AG09309 (cell line): Measurements from ENCODE around the gene QSER1.

Experiments used
- DNase-seq: peaks from one replicate; pipeline ENCODE4 v3.0.0-alpha.2; 2010; ENCODE audit warnings: low read depth
- H3K4me3 ChIP-seq: 2 replicates; pipeline ENCODE4 v1.5.1; 2011; ENCODE audit warnings: mild to moderate bottlenecking, low read depth, low read length, moderate library complexity; ENCODE audit not compliant: control insufficient read depth
- TF ChIP-seq, protein P1 (sequence below): IDR thresholded peaks from 2 replicates; pipeline ENCODE4 v1.5.1; 2011; ENCODE audit warnings: mild to moderate bottlenecking, low read depth, low read length, inconsistent platforms; ENCODE audit not compliant: insufficient read depth, control insufficient read depth; ENCODE audit errors: missing control alignments

The QSER1 gene

GRCh38 chr11:32892355-32893092 lies at the start of gene QSER1:
Gene QSER1, plus strand, starts transcription at chr11:32892811. Its CDS starts 315 bp downstream, at chr11:32893126.
- DNase-seq = no peak
- peak within 1 kb of the TSS; percentile 95 for H3K4me3 ChIP-seq
- TF ChIP-seq, protein P1, sequence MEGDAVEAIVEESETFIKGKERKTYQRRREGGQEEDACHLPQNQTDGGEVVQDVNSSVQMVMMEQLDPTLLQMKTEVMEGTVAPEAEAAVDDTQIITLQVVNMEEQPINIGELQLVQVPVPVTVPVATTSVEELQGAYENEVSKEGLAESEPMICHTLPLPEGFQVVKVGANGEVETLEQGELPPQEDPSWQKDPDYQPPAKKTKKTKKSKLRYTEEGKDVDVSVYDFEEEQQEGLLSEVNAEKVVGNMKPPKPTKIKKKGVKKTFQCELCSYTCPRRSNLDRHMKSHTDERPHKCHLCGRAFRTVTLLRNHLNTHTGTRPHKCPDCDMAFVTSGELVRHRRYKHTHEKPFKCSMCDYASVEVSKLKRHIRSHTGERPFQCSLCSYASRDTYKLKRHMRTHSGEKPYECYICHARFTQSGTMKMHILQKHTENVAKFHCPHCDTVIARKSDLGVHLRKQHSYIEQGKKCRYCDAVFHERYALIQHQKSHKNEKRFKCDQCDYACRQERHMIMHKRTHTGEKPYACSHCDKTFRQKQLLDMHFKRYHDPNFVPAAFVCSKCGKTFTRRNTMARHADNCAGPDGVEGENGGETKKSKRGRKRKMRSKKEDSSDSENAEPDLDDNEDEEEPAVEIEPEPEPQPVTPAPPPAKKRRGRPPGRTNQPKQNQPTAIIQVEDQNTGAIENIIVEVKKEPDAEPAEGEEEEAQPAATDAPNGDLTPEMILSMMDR = no peak

GRCh38 chr11:32843544-32843943 lies 49.1 kb upstream of the QSER1 start:
- TF ChIP-seq, protein P1 = no peak
- no peak overlapping the region for H3K4me3 ChIP-seq
- DNase-seq = no peak

DNA sequence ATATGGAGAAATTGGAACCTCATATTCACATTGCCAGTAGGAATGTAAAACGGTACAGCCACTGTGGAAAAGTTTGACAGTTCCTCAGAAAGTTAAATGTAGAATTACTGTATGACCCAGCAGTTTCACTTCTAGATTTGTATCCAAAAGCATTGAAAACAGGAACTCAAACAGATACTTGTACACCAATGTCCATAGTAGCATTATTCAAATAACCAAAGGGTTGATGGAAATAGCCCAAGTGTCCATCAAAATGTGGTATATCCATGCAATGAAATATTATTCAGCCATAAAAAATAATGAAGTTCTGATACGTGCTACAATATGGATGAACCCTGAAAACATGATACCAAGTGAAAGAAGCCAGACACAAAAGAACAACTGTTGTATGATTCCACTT lies 45.1 kb upstream of the QSER1 start:
- TF ChIP-seq, protein P1 = no peak
- DNase-seq = no peak
- no peak overlapping the region for H3K4me3 ChIP-seq

DNA sequence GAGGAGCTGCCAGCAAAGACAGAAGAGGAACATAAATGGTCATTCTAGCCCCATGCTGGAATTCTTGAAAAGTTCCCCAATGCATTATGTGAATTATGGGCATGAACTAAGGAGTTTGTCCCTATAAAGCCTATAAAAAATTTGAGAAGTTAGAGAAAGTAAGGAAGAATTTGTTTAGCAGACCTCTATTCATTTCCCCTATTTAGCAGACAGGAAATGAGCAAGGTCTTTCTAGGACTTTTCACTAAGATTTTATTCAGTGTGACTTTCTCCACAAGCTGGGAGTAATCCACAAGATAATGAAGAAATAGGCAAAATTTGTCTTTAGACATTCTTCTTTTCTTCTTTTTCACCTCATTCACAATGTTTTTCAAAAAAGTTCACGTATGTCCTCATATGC lies 42.9 kb upstream of the QSER1 start:
- no peak overlapping the region for H3K4me3 ChIP-seq
- no peak for DNase-seq
- TF ChIP-seq, protein P1 = no peak

- H3K4me3 ChIP-seq = no peak overlapping the region
- TF ChIP-seq, protein P1 = no peak
- DNase-seq = no peak
Observed at GRCh38 chr11:32851251-32851650, 41.4 kb upstream of the QSER1 start.

DNA sequence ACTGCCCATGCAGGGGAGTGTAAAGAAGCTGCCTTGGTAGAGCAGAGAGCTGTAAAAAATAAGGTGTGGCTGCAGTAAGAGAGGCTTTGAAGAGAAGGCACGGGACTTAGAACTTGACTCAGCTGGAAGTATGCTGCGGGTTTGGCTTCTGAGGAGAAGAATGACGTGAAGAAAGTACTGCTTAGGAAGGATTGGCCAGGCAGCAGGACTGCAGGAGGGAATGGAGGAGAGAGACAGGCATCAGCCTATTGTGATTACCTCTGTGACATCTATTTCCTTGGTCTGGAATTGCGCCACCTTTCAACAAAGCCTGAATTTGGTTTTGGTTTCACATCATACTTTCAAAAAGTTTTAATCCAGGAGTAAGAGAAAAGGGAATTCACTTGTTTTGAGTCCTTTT lies 40.4 kb upstream of the QSER1 start:
- TF ChIP-seq, protein P1 = no peak
- H3K4me3 ChIP-seq = no peak overlapping the region
- DNase-seq = peak; percentile 37
